Activated gamma-delta T cell (primary cell): ENCODE data around the gene B4GALT5.
"Not testable (repeated sequence)": the region's sequence is repeated elsewhere in the genome, so short reads cannot be mapped to it uniquely, and the experiment has no call there.

Experiments
- DNase-seq: peaks from one replicate; lab custom pipeline; 2025; lab: John Stamatoyannopoulos, UW

B4GALT5 gene

DNA sequence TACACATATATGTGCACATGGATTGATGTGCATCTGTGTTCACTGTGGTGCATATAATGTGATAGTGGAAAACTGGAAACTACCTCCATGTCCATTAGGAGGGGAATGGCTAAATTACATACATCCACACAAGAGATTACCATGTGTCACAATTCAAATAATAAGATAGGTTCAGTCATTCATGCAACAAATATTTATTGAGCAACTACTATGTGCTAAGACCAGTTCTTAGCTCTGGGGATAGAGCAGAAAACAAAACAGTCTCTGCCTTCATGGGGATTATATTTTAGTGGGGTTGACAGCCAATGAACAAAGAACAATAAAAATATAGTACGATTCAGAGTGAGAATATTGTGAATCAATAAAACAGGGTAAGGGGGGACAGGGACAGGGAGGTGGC, 84.1 kb downstream of the B4GALT5 start:
- no peak for DNase-seq

DNA sequence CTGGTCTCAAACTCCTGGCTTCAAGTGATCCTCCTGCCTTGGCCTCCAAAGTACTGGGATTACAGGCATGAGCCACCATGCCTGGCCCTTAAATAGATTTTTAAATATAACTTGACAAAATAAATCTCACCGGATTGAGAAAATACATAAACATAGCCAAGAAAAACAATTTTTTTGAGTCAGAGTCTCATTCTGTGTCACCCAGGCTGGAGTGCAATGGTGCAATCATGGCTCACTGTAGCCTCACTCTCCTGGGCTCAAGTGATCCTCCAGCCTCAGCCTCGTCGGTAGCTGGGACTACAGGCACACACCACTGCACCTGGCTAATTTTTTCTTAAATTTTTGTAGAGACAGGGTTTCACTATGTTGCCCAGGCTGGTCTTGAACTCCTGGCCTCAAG, 85.4 kb downstream of the B4GALT5 start:
- not testable (repeated sequence) for DNase-seq

DNA sequence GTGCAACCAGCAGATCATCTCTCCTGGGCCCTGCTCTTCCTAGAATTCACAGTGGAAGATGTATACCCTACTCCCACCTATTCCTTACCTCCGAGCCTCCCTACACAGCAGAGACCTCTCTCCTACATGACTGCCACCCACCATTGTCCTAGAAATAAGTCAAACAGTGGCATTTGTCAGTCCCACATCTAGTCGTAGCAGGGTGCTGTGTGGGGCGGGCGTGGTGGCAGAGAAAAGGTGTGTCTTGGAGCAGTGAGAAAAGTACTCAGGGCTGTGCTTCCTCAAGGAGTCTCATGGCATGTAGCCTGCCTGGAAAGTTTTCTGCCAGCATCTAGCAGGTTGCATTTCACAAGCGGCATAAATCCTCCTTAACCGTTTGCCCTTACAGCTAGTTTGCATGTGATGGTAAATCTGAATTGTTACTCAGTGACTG, 86.3 kb downstream of the B4GALT5 start:
- no peak for DNase-seq

GRCh38 chr20:49624988-49625387, 88.7 kb downstream of the B4GALT5 start:
- DNase-seq: not testable (repeated sequence)

GRCh38 chr20:49624317-49624716, 89.4 kb downstream of the B4GALT5 start:
- DNase-seq: no peak

GRCh38 chr20:49622243-49622642, 91.4 kb downstream of the B4GALT5 start:
- no peak for DNase-seq

DNA sequence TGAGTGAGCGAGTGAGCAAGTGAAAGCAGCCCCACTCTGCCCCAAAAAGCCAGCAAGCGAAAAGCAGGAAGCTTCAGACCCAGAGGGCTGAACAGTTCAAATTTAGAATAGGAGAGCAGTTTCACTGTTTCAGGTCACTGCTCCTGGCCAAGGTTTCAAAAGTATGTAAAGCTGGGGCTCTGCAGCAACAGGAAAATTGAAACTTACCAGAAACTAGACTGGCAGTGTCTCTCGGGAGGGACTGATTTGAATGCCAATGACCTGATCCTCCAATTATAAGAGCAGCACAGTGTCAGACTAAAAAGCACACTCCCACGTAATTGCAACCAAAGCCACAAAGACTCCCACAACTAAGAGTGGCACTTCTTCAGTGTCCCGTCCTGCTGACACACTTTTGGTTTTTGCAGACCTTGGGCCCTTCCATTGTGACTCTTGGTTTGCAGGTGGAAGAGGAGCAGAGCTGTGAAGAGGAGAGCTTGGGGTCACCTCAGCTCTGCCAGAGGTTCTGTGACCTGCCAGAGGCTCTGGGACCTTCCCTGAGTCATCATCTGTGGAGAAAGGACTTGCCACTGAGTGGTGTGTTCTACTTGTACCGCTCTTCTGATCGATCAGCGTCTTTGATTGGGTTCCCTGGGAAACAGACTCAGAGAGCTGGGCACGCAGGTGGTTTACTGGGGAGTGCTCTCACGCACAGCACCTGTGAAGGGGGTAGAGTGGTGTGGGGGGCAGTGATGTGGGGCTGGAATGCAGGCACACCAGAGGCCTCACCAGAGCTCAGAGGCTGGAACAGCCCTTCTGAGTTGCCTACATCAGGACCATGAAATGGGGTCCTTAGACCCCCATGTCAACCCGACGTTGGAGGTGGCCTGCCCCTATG, 93.1 kb downstream of the B4GALT5 start:
- DNase-seq: no peak

GRCh38 chr20:49619113-49620048, 94.3 kb downstream of the B4GALT5 start:
- DNase-seq: no peak

- DNase-seq: no peak
Observed at GRCh38 chr20:49618289-49618688, 95.4 kb downstream of the B4GALT5 start.

- not testable (repeated sequence) for DNase-seq
Observed at GRCh38 chr20:49617394-49617793, 96.3 kb downstream of the B4GALT5 start.

GRCh38 chr20:49616154-49617007, 97.3 kb downstream of the B4GALT5 start:
- DNase-seq: no peak

GRCh38 chr20:49615401-49616153, 98.1 kb downstream of the B4GALT5 start:
- no peak for DNase-seq

DNA sequence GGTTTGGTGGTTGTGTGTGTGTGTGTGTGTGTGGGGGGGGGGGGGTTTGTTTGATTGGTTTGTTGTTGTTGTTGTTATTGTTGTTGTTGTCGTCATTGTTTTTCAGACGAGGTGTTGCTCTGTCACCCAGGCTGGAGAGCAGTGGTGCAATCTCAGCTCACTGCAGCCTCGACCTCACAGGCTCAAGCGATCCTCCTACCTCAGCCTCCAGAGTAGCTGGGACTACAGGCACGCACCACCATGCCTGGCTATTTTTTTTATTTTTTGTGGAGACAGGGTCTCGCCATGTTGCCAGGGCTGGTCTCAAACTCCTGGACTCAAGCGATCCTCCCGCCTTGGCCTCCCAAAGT, 98.7 kb downstream of the B4GALT5 start:
- not testable (repeated sequence) for DNase-seq

DNA sequence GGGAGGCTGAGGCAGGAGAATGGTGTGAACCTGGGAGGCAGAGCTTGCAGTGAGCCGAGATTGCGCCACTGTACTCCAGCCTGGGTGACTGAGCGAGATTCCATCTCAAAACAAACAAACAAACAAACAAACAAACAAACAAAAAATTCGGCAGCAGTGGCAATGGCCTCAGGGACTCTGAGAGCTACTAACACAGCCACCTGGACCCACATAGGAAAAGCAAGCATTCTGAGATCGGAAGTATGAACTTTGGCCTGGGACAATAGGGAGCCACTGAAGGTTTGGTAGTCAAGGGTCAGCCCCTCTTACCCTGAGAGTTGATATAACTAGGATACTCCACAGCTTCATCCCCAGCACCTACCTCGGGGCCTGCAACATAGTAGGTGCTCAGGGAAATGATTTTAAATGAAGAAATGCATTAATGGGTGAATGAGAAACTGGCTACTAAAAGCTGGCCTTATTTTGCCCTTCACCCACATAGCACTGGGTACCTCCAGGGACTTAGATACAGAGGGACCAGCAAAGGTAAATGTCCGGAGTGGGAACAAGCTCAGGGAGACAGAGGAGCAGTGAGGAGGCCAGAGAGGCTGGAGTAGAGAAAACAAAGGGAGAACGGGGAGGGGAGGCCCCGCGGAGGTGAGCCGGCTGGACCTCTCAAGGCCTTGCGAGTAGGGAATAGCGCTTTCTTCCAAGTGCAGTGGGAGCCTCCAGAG, 99.2 kb downstream of the B4GALT5 start:
- no peak for DNase-seq

DNA sequence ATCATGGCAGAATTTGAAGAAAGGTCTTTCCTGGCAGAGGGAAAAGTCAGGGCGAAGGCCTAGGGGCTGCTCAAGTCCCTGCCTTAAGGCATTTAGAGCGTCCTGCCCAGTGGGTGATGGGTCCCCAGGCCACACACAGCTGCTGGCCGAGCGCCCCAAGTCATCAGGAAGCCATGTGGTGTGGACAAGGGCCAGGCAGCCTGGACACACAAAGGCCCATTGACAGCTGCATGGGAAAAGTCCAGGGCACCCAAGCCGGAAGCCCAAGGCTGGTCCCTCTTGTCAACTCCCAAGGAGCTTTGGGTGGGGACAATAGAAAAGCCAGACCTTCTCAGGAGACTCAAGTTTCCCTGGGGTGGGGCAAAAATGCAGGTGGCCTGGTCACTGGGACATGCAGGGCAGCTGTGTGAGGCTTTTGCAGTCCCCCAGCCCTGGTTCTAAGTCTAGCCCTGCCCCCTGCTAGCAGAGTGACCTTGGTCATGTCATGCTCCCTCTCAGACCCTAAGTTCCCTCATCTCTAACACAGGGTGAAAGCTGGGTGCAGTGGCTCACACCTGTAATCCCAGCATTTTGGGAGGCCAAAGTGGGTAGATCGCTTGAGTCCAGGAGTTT, 101.4 kb downstream of the B4GALT5 start:
- DNase-seq: no peak

DNA sequence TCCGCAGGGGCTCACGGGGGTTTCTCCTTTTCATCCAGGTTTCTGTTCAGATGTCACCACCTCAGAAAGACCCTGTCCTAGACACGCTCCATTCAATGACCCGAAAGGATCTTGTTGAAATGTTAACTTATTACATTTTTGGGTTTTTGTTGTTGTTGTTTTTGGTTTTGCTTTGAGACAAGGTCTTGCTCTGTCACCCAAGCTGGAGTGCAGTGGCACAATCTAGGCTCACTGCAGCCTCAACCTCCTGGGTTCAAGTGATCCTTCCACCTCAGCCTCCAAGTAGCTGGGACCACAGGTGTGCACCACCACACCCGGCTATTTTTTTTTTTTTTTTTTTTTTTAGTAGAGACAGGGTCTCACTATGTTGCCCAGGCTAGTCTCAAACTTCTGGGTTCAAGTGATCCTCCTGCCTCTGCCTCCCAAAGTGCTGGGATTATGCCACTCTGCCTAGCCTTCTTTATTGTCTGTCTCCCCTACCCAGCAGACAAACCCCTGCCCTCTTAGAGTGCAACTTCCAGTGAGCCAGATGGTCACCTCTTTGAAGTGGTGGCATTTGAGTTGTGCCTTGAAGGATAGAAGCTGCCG, 102.0 kb downstream of the B4GALT5 start:
- DNase-seq: not testable (repeated sequence)

DNA sequence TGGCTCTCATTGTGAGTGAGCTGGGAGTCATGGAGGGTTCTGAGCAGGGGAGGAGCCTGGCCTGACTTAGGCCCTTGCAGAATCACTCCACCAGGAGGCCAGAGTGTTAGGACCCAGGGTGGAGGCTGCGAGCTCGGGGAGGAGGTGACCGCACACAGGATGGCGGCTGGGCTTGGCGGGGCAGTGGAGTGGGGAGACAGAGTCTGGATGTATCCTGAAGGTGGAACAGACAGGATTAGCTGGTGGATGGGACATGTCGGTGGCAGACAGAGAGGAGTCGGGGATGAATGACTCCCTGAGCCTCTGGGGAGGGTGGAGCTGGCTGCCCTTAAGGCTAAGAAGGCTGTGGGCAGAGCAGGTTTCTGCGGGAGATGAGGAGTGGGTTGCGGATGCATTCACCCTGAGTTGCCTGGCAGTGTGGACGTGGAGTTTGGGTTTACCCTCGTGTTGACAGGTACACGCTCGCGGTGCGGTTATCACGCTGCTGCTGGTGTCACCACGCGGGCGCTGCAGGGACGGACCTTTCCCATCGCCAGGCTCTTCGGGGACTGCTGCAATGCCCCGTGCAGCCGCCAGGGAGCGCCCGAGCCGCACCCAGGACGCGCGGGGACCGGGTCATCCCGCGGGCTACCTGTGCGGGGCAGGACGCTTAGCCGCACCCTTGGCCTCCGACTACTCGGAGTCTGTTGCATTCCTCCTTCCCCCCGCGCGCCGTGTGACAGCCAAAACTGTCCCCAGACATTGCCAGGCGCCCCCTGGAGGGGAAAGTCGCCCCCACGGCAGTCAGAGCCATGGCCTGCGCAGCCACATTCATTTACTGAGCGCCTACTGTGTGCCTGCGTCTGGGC, 102.8 kb downstream of the B4GALT5 start:
- peak; percentile 58 for DNase-seq
